ENCODE results near the gene NANOS3. TPM values are rescaled to one million over a fixed set of nuclear protein-coding genes. Genes with fewer than 3 reads are reported as not detected.

The NANOS3 gene
- total RNA-seq, 1 experiment from 2014 or later: not detected

- H3K9me2 ChIP-seq (ENCODE audit: insufficient read depth): no peaks in the 10 kb centered on the region
- H3K9me3 ChIP-seq (ENCODE audit: control insufficient read depth in 1 of 2, insufficient read depth in 1 of 2, low read depth in 1 of 2, low read length in 2 of 2): no peaks in the 10 kb centered on the region
- ATAC-seq (no peak), DNase-seq (ENCODE audit: low read depth, low spot score) (no peak)
- H3K27me3 ChIP-seq (ENCODE audit: insufficient read depth, low read length): no peaks in the 10 kb centered on the region
- H3K4me3 ChIP-seq (replicated peaks in 1 of 2; ENCODE audit: low read depth in 1 of 2, low read length in 2 of 2): no peak overlapping the region
- H3K36me3 ChIP-seq (ENCODE audit: control insufficient read depth in 1 of 2, insufficient read depth in 2 of 2, low read length in 2 of 2): no peaks in the 10 kb centered on the region
- no peak overlapping the region for H2AFZ ChIP-seq (ENCODE audit: low read depth, low read length, poor library complexity, severe bottlenecking)
- H3K27ac ChIP-seq (ENCODE audit: low read depth, low read length): no peak overlapping the region
- H3K9ac ChIP-seq (ENCODE audit: low read length): no peak overlapping the region
- no peaks in the 10 kb centered on the region for H4K20me1 ChIP-seq (ENCODE audit: insufficient read depth)
- peaks cover 19 to 26% of the 10 kb centered on the region in 2 experiments for H3K4me1 ChIP-seq (ENCODE audit: control insufficient read depth in 1 of 2, insufficient read depth in 2 of 2, low read length in 2 of 2)
- no peak overlapping the region for H3K4me2 ChIP-seq (ENCODE audit: low read length)
- intact Hi-C loops (cut with micrococcal nuclease): no loop called here
- no peak for TF ChIP-seq REST (IDR thresholded peaks at IDR 0.05; ENCODE audit: low read depth)
- TF ChIP-seq POLR2AphosphoS5 (IDR thresholded peaks at IDR 0.05; ENCODE audit: low read depth, low read length): no peak
- TF ChIP-seq ELF1 (IDR thresholded peaks at IDR 0.05; ENCODE audit: borderline replicate concordance, low read depth): no peak
- TF ChIP-seq SRF (IDR thresholded peaks at IDR 0.05; ENCODE audit: low read depth): no peak
- no peak for TF ChIP-seq CEBPB (IDR thresholded peaks at IDR 0.05; ENCODE audit: low read depth)
- no peak for TF ChIP-seq ZFX (IDR thresholded peaks at IDR 0.05)
- TF ChIP-seq CTCF (IDR thresholded peaks at IDR 0.05 in 2 of 3, conservative IDR thresholded peaks at IDR 0.05 in 1 of 3; ENCODE audit: borderline replicate concordance in 1 of 3, insufficient read depth in 1 of 3, low read depth in 2 of 3, low read length in 2 of 3): no peak
- no peak for TF ChIP-seq RAD21 (IDR thresholded peaks at IDR 0.05; ENCODE audit: low read depth)
- no TSS peak for BruUV-seq (replicated peaks)
- ChIA-PET CTCF (interaction anchor here (1.6 kb wide), 1 partner anchor 12 kb away, joined by 4 read pairs; no protein-coding TSS in a partner anchor), RAD21 (ENCODE audit: low non-redundant PET in 1 of 2, low total read pairs in 2 of 2, uncharacterized antibody in 2 of 2, unreplicated experiment in 2 of 2) (no interaction called here), POLR2A (interaction anchor here (1.0 kb wide), 1 partner anchor 34 kb away, joined by 3 read pairs; no protein-coding TSS in a partner anchor)
- no peaks in the 10 kb centered on the region for H3K79me2 ChIP-seq (ENCODE audit: insufficient read depth, low read length)
Observed at GRCh38 chr19:13873834-13874515, 3.0 kb upstream of the NANOS3 start.
